HG03469 (cell line): Measurements from ENCODE around the gene UCP2.

Source experiments
- ATAC-seq: cut with Tn5 transposase; IDR thresholded peaks from one replicate; pipeline ENCODE4 v1.9.1; 2021; ENCODE audit warnings: mild to moderate bottlenecking, moderate library complexity, moderate number of reproducible peaks; ENCODE audit not compliant: unreplicated experiment

The UCP2 gene

GRCh38 chr11:73982595-73982989, at the start of gene UCP2:
Gene UCP2 (minus strand): TSS chr11:73982843. CDS start chr11:73978378, 4,465 bp downstream.
- ATAC-seq = peak; percentile 25

GRCh38 chr11:74030723-74031676, 48.4 kb upstream of the UCP2 start:
- ATAC-seq = no peak

GRCh38 chr11:74025467-74026166, 43.0 kb upstream of the UCP2 start:
- ATAC-seq = no peak

GRCh38 chr11:74024261-74025029, 41.8 kb upstream of the UCP2 start:
- no peak for ATAC-seq

GRCh38 chr11:74023276-74023675, 40.6 kb upstream of the UCP2 start:
- no peak for ATAC-seq

- no peak for ATAC-seq
Measured at GRCh38 chr11:74022546-74022945, 39.9 kb upstream of the UCP2 start.

GRCh38 chr11:74021998-74022397, 39.4 kb upstream of the UCP2 start:
- ATAC-seq = no peak

GRCh38 chr11:74020539-74020938, 37.9 kb upstream of the UCP2 start:
- ATAC-seq = no peak

- ATAC-seq = no peak
Measured at GRCh38 chr11:74019860-74020259, 37.2 kb upstream of the UCP2 start.

- ATAC-seq = no peak
Measured at GRCh38 chr11:74019104-74019738, 36.6 kb upstream of the UCP2 start.

- ATAC-seq = no peak
Measured at GRCh38 chr11:74018331-74019005, 35.8 kb upstream of the UCP2 start.

GRCh38 chr11:74017631-74018030, 35.0 kb upstream of the UCP2 start:
- ATAC-seq = no peak

GRCh38 chr11:74015919-74016684, 33.5 kb upstream of the UCP2 start:
- no peak for ATAC-seq

- ATAC-seq = no peak
Measured at GRCh38 chr11:74014880-74015279, 32.2 kb upstream of the UCP2 start.

- no peak for ATAC-seq
Measured at GRCh38 chr11:74013141-74013540, 30.5 kb upstream of the UCP2 start.

- no peak for ATAC-seq
Measured at GRCh38 chr11:74012074-74012809, 29.6 kb upstream of the UCP2 start.

- no peak for ATAC-seq
Measured at GRCh38 chr11:74011360-74012073, 28.9 kb upstream of the UCP2 start.
